ENCODE measurements around the gene REXO4.
A peak's percentile ranks its signal among the peaks of the same experiment; 100 is the strongest.

REXO4 gene

DNA sequence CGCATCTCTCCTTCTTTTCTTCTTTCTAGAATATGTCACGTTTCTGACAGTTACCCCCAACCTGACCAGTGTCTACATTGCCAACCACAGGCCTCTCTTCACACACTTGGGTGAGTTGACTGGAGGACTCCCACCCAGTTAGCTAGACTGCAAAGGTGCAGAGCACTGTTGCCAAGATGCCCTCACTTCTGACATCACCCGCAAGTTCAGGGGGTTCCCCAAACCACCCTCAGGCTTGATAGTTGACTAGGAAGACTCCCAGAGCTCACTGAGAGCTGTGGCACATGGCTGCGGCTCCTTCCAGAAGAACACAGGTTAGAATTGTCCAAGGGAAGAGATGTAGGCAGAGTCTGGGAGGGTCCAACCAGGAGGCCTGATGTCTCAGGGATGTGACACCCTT lies 21.5 kb upstream of the REXO4 start:
- TF ChIP-seq, protein P1, sequence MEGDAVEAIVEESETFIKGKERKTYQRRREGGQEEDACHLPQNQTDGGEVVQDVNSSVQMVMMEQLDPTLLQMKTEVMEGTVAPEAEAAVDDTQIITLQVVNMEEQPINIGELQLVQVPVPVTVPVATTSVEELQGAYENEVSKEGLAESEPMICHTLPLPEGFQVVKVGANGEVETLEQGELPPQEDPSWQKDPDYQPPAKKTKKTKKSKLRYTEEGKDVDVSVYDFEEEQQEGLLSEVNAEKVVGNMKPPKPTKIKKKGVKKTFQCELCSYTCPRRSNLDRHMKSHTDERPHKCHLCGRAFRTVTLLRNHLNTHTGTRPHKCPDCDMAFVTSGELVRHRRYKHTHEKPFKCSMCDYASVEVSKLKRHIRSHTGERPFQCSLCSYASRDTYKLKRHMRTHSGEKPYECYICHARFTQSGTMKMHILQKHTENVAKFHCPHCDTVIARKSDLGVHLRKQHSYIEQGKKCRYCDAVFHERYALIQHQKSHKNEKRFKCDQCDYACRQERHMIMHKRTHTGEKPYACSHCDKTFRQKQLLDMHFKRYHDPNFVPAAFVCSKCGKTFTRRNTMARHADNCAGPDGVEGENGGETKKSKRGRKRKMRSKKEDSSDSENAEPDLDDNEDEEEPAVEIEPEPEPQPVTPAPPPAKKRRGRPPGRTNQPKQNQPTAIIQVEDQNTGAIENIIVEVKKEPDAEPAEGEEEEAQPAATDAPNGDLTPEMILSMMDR (IDR thresholded peaks at IDR 0.05; ENCODE audit: low read depth, low read length): no peak
- H3K4me3 ChIP-seq (replicated peaks in 1 of 2; ENCODE audit: low read depth in 2 of 2, low read length in 2 of 2): no peak overlapping the region
- DNase-seq (ENCODE audit: low read depth in 2 of 2): no peak

DNA sequence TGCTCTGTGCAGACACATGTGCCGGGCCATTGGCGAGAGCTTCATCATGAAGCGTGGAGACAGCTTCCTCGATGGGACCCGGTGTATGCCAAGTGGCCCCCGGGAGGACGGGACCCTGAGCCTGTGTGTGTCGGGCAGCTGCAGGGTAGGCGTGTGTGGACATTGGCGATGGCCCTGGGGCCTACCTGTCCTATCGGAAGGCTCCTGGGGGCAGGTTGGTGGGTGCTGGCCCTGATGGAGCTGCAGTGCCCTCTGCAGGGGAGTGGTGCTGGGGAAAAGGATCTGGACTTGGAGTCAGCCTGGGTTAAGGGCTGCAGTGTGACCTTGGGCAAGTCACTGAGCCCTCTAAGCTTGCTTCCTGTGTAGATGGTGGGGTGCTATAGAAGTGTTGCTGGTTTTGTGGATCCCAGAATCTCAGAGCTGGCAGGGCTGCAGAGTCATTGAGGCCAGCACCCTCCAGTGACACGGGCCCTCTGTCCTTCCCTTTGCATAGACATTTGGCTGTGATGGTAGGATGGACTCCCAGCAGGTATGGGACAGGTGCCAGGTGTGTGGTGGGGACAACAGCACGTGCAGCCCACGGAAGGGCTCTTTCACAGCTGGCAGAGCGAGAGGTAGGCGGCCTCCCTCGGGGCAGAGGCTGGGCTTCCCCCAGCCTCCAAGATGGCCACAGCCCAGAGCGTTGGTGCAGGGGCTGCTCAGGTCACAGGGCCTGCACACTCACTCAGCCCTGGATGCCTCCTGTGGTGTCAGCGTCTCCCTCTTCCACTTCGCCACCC lies 20.1 kb upstream of the REXO4 start:
- no peak overlapping the region for H3K4me3 ChIP-seq (replicated peaks in 1 of 2; ENCODE audit: low read depth in 2 of 2, low read length in 2 of 2)
- no peak for DNase-seq (ENCODE audit: low read depth in 2 of 2)
- TF ChIP-seq, protein P1 (IDR thresholded peaks at IDR 0.05; ENCODE audit: low read depth, low read length): peak; percentile 13

DNA sequence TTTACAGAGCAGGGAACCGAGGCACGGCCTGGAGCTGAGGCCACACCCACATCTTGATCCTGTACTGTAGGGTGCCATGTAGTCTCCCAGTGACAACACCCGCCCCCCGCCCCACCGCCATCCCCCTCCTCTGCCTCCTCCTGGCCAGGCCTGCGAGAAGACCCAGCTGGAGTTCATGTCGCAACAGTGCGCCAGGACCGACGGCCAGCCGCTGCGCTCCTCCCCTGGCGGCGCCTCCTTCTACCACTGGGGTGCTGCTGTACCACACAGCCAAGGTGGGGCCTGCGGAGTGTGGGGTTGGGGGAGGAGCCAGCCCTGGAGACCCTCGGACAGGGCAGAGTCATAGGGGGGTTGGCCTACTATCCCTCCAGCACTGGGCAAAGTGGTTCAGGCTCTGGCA lies 18.9 kb upstream of the REXO4 start:
- no peak overlapping the region for H3K4me3 ChIP-seq (replicated peaks in 1 of 2; ENCODE audit: low read depth in 2 of 2, low read length in 2 of 2)
- no peak for DNase-seq (ENCODE audit: low read depth in 2 of 2)
- TF ChIP-seq, protein P1 (IDR thresholded peaks at IDR 0.05; ENCODE audit: low read depth, low read length): no peak

DNA sequence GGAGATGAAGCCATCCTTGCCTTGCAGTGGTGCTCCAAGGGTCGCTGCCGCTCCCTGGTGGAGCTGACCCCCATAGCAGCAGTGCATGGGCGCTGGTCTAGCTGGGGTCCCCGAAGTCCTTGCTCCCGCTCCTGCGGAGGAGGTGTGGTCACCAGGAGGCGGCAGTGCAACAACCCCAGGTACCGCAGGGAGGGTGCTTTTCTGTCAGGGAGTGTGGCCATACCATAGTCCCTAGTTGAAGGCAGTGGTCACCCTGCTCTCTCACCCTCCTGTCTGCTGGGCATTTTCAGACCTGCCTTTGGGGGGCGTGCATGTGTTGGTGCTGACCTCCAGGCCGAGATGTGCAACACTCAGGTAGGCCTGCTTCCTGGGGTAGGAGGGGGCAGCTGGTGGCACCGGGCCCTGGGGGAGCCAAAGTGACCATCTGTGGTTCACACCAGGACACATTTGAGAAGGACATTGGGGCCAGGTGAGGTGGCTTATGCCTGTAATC lies 15.6 kb upstream of the REXO4 start:
- TF ChIP-seq, protein P1 (IDR thresholded peaks at IDR 0.05; ENCODE audit: low read depth, low read length): no peak
- no peak overlapping the region for H3K4me3 ChIP-seq (replicated peaks in 1 of 2; ENCODE audit: low read depth in 2 of 2, low read length in 2 of 2)
- no peak for DNase-seq (ENCODE audit: low read depth in 2 of 2)

DNA sequence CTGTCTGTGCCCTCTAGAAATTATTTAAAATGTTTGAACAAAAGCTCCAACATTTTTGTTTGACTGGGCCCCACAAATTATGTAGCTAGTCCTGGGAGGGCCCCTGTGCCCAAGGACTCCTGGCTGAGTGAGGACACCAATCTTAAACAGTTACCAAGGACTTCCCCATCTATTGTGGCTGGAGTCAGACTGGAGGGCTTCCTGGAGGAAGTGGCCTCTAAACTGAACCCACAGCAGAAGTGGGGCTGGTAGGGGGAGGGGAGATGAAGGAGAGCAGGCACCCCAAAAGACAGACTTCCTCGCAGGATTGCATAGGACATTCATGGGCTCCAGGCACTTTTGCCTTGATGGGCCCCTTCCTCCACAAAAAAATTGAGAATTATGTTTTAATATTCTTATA lies 12.4 kb upstream of the REXO4 start:
- H3K4me3 ChIP-seq (replicated peaks in 1 of 2; ENCODE audit: low read depth in 2 of 2, low read length in 2 of 2): no peak overlapping the region
- DNase-seq (ENCODE audit: low read depth in 2 of 2): no peak
- TF ChIP-seq, protein P1 (IDR thresholded peaks at IDR 0.05; ENCODE audit: low read depth, low read length): no peak

DNA sequence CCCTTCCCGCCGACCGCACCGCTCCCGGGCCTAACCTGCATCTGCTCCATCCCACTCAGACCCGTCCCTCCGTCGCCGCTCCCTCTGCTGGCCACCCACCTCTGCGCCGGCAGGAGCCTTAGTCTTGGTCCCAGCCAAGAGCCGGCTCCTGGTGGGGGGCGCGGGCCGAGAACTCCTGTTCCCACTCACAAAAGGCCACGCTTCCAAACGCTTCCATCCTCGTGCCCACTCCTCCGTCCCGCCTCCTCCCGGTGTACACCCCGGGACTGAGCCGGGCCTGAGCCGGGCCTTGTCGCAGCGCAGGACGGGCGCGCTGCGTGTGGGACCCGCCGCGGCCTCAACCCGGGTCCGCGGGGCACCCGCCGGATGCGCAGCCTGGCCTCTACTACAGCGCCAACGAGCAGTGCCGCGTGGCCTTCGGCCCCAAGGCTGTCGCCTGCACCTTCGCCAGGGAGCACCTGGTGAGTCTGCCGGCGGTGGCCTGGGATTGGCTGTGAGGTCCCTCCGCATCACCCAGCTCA lies 11.9 kb upstream of the REXO4 start:
- no peak overlapping the region for H3K4me3 ChIP-seq (replicated peaks in 1 of 2; ENCODE audit: low read depth in 2 of 2, low read length in 2 of 2)
- TF ChIP-seq, protein P1 (IDR thresholded peaks at IDR 0.05; ENCODE audit: low read depth, low read length): peak; percentile 49
- peak; percentile 9 to 26 for DNase-seq (ENCODE audit: low read depth in 2 of 2)
